Caco-2 (cell line): ENCODE results near the gene BRAF. TPM values are rescaled to one million over a fixed set of nuclear protein-coding genes. Genes with fewer than 3 reads are reported as not detected.
A peak's percentile ranks its signal among the peaks of the same experiment; 100 is the strongest.

Experiments used
- Bru-seq: library from RNA; stranded (reverse); fragments of 400-500 nt; gene quantifications from one replicate; lab custom pipeline; 2021; lab: Mats Ljungman, UMichigan
- BruChase-seq, 2 experiments: library from RNA; stranded (reverse); fragments of 400-500 nt; gene quantifications; one replicate each; lab custom pipeline; 2021; lab: Mats Ljungman, UMichigan
- BruUV-seq: library from RNA; stranded (reverse); fragments of 400-500 nt; replicated peaks from 2 replicates; lab custom pipeline; 2021; lab: Mats Ljungman, UMichigan
- CTCF ChIA-PET: fragments of 300-600 bp; sonication (Branson Sonifier 250); formaldehyde crosslinking; loops from one replicate; lab custom pipeline; 2022; ENCODE audit warnings: antibody characterized with exemption; lab: Charles Lee
- POLR2A ChIA-PET: fragments of 300-600 bp; sonication (Branson Sonifier 250); formaldehyde crosslinking; loops from one replicate; lab custom pipeline; 2022; ENCODE audit warnings: antibody characterized with exemption; lab: Charles Lee
- DNase-seq, 2 experiments: peaks; one replicate each; pipeline versions ENCODE4 v3.0.0 to v3.0.0-alpha.2; 2020 to 2022
- H3K27me3 ChIP-seq: replicated peaks from 2 replicates; pipeline ENCODE4 v1.6.0; 2011; ENCODE audit warnings: low read length; ENCODE audit not compliant: control insufficient read depth, insufficient read depth
- H3K36me3 ChIP-seq: 2 replicates; pipeline ENCODE4 v1.5.1; 2011; ENCODE audit warnings: low read length; ENCODE audit not compliant: control insufficient read depth, insufficient read depth
- H3K4me1 ChIP-seq: fragments of 250-450 bp; sonication (Bioruptor Pico); 2 replicates; pipeline ENCODE4 v1.5.1; 2020; ENCODE audit warnings: mild to moderate bottlenecking
- H3K4me3 ChIP-seq: 2 replicates; pipeline ENCODE4 v1.5.1; 2011; ENCODE audit warnings: low read depth, mild to moderate bottlenecking, control low read depth, low read length
- H3K9me3 ChIP-seq: fragments of 250-450 bp; sonication (Bioruptor Pico); 2 replicates; pipeline ENCODE4 v1.5.1; 2020; ENCODE audit warnings: mild to moderate bottlenecking, moderate library complexity
- H3K27ac Mint-ChIP-seq: one replicate; pipeline ENCODE4 v1.8.0; 2022; ENCODE audit warnings: mixed read lengths; ENCODE audit not compliant: unreplicated experiment
- H3K27me3 Mint-ChIP-seq: one replicate; pipeline ENCODE4 v1.8.0; 2022; ENCODE audit warnings: mixed read lengths; ENCODE audit not compliant: insufficient read depth, unreplicated experiment
- H3K36me3 Mint-ChIP-seq: one replicate; pipeline ENCODE4 v1.8.0; 2022; ENCODE audit warnings: mild to moderate bottlenecking, mixed read lengths; ENCODE audit not compliant: insufficient read depth, unreplicated experiment
- H3K4me1 Mint-ChIP-seq: one replicate; pipeline ENCODE4 v1.8.0; 2022; ENCODE audit warnings: low read depth, mixed read lengths; ENCODE audit not compliant: unreplicated experiment
- H3K4me3 Mint-ChIP-seq: one replicate; pipeline ENCODE4 v1.8.0; 2022; ENCODE audit warnings: mild to moderate bottlenecking, moderate library complexity, mixed read lengths; ENCODE audit not compliant: unreplicated experiment
- H3K9me3 Mint-ChIP-seq: one replicate; pipeline ENCODE4 v1.8.0; 2022; ENCODE audit warnings: mixed read lengths; ENCODE audit not compliant: unreplicated experiment
- intact Hi-C: fragments of 100-400 bp; cut with micrococcal nuclease; formaldehyde crosslinking; loops from one replicate; pipeline ENCODE4 v1.10.0; 2022; ENCODE audit not compliant: unreplicated experiment
- long read RNA-seq: library from polyadenylated mRNA; stranded (forward); transcript quantifications from one replicate; pipeline ENCODE4 v2.0.0, GENCODE V29; 2022
- total RNA-seq: library from RNA; stranded (reverse); gene quantifications from 2 replicates; pipeline ENCODE4 v1.2.3, GENCODE V29; 2022
- TF ChIP-seq, protein P1 (sequence below), 2 experiments: fragments of 200-600 bp in 1 of 2; IDR thresholded peaks; 1 replicate in 1 of 2; 2 replicates in 1 of 2; pipeline versions ENCODE4 v1.5.1 to v1.8.0; 2011 to 2022; ENCODE audit warnings: antibody characterized with exemption in 1 of 2, control low read depth in 1 of 2, inconsistent platforms in 1 of 2, low read depth in 1 of 2, low read length in 1 of 2, mild to moderate bottlenecking in 1 of 2, moderate library complexity in 1 of 2; ENCODE audit not compliant: insufficient read depth in 1 of 2, severe bottlenecking in 1 of 2, unreplicated experiment in 1 of 2

The BRAF gene
- total RNA-seq (38.5 and 44.6 TPM in 2 replicates), Bru-seq, nascent RNA (percentile 90 among the genes with signal in this experiment), BruChase-seq, experiment 1, labeled RNA remaining after a 2-hour chase (percentile 83 among the genes with signal in this experiment), BruChase-seq, experiment 2, labeled RNA remaining after a 6-hour chase (percentile 82 among the genes with signal in this experiment)
- long read RNA-seq, full-length matches to known transcripts: 7 of 16 reads
- long read RNA-seq, partial matches to known transcripts: 3 of 16 reads
- long read RNA-seq, other reads (novel, unspliced or antisense): 6 of 16 reads

DNA sequence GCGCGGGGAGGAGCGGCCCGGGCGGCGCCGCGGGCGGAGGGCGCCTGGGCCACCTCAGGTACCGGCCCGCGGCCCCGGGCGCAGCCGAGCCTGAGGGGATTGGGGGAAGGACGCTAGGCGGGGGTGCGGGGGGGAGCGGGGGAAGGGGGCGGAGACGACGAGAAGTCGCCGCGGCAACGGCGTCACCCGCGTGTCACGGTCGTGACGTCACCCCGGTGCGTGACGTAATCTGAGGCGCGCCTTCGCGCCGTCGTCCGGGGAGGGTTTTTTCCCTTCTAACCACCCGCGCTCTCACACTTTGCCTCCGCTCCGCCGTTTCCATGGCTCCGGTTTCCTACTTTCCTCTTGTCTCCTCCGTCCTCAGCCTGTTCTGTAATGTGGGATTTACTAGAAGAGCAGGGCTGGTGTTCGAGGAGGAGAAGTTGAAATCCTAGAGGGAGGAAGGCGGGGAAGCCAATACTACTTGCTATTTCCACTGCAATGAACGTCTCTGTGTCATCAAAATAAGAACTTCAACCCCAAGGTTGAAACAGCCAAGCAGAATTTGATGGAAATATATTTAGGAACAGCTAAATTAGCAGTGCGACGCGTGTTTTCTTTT is at the start of gene BRAF:
BRAF (minus strand) TSS at position 109 of the 601 bp plus-strand sequence. CDS start 226 bp downstream, outside the sequence.
- H3K27me3 ChIP-seq: no peaks in the 10 kb centered on the region
- H3K36me3 Mint-ChIP-seq: no peaks in the 10 kb centered on the region
- H3K4me1 Mint-ChIP-seq: no peaks in the 10 kb centered on the region
- no peaks in the 10 kb centered on the region for H3K36me3 ChIP-seq
- no peak within 1 kb of the TSS for H3K27ac Mint-ChIP-seq
- ChIA-PET POLR2A (interaction anchor here (0.6 kb wide), 2 partner anchors 77 to 718 kb away, joined by 3 read pairs; no protein-coding TSS in a partner anchor), CTCF (interaction anchor here (0.6 to 2.3 kb wide), 6 partner anchors 9 to 527 kb away, joined by 3 to 12 read pairs (median 6); partner anchors contain the start of gene SLC37A3)
- no TSS peak for BruUV-seq
- H3K9me3 ChIP-seq: no peaks in the 10 kb centered on the region
- peak; percentile 89 to 95 for DNase-seq
- intact Hi-C loops: loop anchor here (1.0 to 5.0 kb wide), 5 partner anchors 12 to 114 kb away; partner anchors contain the start of gene MRPS33
- peak within 1 kb of the TSS; percentile 71 for H3K4me3 ChIP-seq
- H3K27me3 Mint-ChIP-seq: peaks cover 3% of the 10 kb centered on the region
- H3K9me3 Mint-ChIP-seq: no peaks in the 10 kb centered on the region
- no peaks in the 10 kb centered on the region for H3K4me1 ChIP-seq
- no peak within 1 kb of the TSS for H3K4me3 Mint-ChIP-seq
- TF ChIP-seq, protein P1, sequence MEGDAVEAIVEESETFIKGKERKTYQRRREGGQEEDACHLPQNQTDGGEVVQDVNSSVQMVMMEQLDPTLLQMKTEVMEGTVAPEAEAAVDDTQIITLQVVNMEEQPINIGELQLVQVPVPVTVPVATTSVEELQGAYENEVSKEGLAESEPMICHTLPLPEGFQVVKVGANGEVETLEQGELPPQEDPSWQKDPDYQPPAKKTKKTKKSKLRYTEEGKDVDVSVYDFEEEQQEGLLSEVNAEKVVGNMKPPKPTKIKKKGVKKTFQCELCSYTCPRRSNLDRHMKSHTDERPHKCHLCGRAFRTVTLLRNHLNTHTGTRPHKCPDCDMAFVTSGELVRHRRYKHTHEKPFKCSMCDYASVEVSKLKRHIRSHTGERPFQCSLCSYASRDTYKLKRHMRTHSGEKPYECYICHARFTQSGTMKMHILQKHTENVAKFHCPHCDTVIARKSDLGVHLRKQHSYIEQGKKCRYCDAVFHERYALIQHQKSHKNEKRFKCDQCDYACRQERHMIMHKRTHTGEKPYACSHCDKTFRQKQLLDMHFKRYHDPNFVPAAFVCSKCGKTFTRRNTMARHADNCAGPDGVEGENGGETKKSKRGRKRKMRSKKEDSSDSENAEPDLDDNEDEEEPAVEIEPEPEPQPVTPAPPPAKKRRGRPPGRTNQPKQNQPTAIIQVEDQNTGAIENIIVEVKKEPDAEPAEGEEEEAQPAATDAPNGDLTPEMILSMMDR (IDR thresholded peaks at IDR 0.05; ENCODE audit: insufficient read depth in 1 of 2, low read depth in 1 of 2, low read length in 1 of 2, severe bottlenecking in 1 of 2, unreplicated experiment in 1 of 2): no peak

DNA sequence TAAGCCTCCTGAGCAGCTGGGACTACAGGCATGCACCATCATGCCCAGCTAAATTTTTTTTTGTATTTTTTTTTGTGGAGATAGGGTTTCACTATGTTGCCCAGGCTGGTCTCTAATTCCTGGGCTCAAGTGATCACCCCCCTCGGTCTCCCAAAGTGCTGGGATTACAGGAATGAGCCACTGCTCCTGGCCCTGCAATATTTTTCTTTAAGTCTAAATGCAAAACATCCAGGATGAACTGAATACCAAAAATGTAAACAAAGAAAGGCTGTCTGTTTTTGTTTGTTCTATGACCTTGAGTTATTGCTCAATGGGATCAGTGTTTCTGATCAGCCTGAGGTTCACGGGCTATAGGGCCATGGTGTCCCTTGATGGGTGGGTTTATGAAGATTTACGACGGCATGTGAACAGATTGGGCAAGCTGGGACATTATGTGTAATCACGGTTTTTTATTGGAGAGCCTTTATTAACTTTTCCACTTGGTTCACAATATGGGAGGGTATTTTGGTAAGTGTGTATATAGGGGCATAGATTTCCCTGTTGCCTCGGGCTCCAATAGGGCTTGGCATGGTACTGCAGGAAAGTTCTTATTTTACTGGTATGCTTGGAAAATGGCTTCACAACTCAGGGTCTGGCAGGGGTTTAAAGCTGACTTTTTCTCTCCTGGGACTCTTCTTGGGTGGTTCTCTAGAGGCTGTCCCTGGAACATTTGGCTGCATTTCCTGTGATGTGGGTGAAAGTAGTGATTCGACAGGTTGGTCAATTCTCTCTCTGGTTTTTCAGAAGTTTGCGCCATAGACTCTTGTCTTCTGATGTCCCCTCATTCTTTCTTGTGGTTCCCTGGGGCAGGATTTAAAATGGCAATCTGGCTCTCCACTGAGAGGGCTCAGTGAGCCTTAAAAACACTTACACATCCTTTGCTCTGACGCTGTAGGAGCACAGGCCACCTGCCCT is 48.4 kb upstream of the BRAF start:
- Histone ChIP-seq H3K27me3 (no peaks in the 10 kb centered on the region), H3K4me3 (no peak overlapping the region), H3K36me3 (no peaks in the 10 kb centered on the region), H3K9me3 (no peaks in the 10 kb centered on the region), H3K4me1 (peaks cover 33% of the 10 kb centered on the region)
- no peaks in the 10 kb centered on the region for H3K27me3 Mint-ChIP-seq
- ChIA-PET POLR2A (no interaction called here), CTCF (no interaction called here)
- no peaks in the 10 kb centered on the region for H3K9me3 Mint-ChIP-seq
- peaks cover 33% of the 10 kb centered on the region for H3K4me1 Mint-ChIP-seq
- H3K27ac Mint-ChIP-seq: peak overlapping the region; percentile 4
- peak; percentile 25 to 45 for DNase-seq
- no TSS peak for BruUV-seq
- TF ChIP-seq, protein P1 (IDR thresholded peaks at IDR 0.05; ENCODE audit: insufficient read depth in 1 of 2, low read depth in 1 of 2, low read length in 1 of 2, severe bottlenecking in 1 of 2, unreplicated experiment in 1 of 2): no peak
- no peak overlapping the region for H3K4me3 Mint-ChIP-seq
- intact Hi-C loops: no loop called here
- H3K36me3 Mint-ChIP-seq: peaks cover 10% of the 10 kb centered on the region

DNA sequence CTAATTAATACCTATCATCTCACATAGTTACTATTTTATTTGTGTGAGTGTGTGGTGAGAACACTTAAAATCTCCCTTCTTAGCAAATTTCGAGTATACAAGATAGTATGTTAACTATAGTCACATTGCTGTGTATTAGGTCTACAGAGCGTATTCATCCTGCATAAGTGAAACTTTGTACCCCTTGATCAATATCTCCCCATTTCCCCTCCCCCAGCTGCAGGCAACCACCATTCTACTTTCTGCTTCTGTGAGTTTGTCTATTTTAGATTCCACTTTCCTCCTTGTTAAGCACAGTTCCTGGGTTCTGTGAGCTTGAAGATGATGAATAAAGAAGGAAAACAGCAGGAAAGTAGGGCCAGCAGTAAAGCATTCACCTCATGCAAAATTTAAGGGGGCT is 47.6 kb upstream of the BRAF start:
- no peaks in the 10 kb centered on the region for H3K27me3 Mint-ChIP-seq
- H3K36me3 ChIP-seq: no peaks in the 10 kb centered on the region
- intact Hi-C loops: no loop called here
- no peak overlapping the region for H3K27ac Mint-ChIP-seq
- POLR2A ChIA-PET: no interaction called here
- CTCF ChIA-PET: no interaction called here
- TF ChIP-seq, protein P1 (IDR thresholded peaks at IDR 0.05; ENCODE audit: insufficient read depth in 1 of 2, low read depth in 1 of 2, low read length in 1 of 2, severe bottlenecking in 1 of 2, unreplicated experiment in 1 of 2): no peak
- peaks cover 10% of the 10 kb centered on the region for H3K36me3 Mint-ChIP-seq
- no peaks in the 10 kb centered on the region for H3K9me3 ChIP-seq
- no peak overlapping the region for H3K4me3 ChIP-seq
- H3K27me3 ChIP-seq: no peaks in the 10 kb centered on the region
- H3K4me3 Mint-ChIP-seq: no peak overlapping the region
- no peak for DNase-seq
- peaks cover 41% of the 10 kb centered on the region for H3K4me1 ChIP-seq
- peaks cover 40% of the 10 kb centered on the region for H3K4me1 Mint-ChIP-seq
- H3K9me3 Mint-ChIP-seq: no peaks in the 10 kb centered on the region
- BruUV-seq: no TSS peak
